ENCODE measurements around the gene SMCO2. TPM values are rescaled to one million over a fixed set of nuclear protein-coding genes. Genes with fewer than 3 reads are reported as not detected.

Gene SMCO2
- total RNA-seq, 5 donors from 2014 or later (not counting 1 experiment from before 2014, with no cell fraction given): not detected

DNA sequence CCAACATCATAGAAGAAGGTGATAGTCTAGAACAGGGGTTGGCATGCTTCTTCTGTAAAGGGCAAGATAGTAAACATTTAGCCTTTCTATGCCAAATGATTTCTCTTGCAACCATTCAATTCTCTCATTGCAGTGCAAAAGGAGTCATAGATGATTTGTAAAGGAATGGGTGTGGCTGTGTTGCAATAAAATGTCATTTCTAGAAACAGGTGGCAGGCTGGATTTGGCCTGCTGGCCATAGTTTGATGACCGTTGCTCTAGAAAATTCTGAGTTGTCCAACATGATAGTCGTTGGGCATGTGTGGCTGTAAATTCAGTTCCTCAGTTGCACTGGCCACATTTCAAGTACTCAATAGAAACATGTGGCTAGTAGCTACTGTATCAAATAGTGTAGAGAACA, 21.7 kb downstream of the SMCO2 start:
- Mint-ChIP-seq H3K4me1 (peaks cover 11 to 18% (median 12%) of the 10 kb centered on the region in 3 donors), H3K36me3 (no peaks in the 10 kb centered on the region), H3K9me3 (no peaks in the 10 kb centered on the region), H3K4me3 (no peak overlapping the region), H3K27me3 (peaks cover 0 to 3% of the 10 kb centered on the region in 2 donors), H3K27ac (no peak overlapping the region)
- Histone ChIP-seq H3K4me3 (ENCODE audit: control insufficient read depth in 1 of 2, extremely low read depth in 1 of 2, low read length in 1 of 2) (no peak overlapping the region), H3K9me3 (no peaks in the 10 kb centered on the region), H3K36me3 (ENCODE audit: control insufficient read depth in 2 of 2, extremely low read depth in 1 of 2, insufficient read depth in 1 of 2, low read length in 1 of 2) (no peaks in the 10 kb centered on the region), H3K27me3 (replicated peaks in 1 of 2; ENCODE audit: control insufficient read depth in 2 of 2, extremely low read depth in 1 of 2, insufficient read depth in 2 of 2, low read length in 1 of 2) (no peaks in the 10 kb centered on the region), H3K4me1 (ENCODE audit: control insufficient read depth in 1 of 2, extremely low read depth in 1 of 2, insufficient read depth in 2 of 2, low read length in 2 of 2) (peaks cover 0 to 16% of the 10 kb centered on the region in 2 experiments), H3K27ac (ENCODE audit: low read length) (no peak overlapping the region)
- ATAC-seq (replicated peaks in 1 of 4) (no peak), DNase-seq (no peak)
- CTCF ChIA-PET: no interaction called here
- WGBS (ENCODE audit: insufficient coverage): no CpG with 5 or more reads among the region's 2 CpGs
- POLR2A ChIA-PET: no interaction called here

GRCh38 chr12:27469176-27469736, 22.7 kb downstream of the SMCO2 start:
- Histone ChIP-seq H3K9me3 (no peaks in the 10 kb centered on the region), H3K27me3 (replicated peaks in 1 of 2; ENCODE audit: control insufficient read depth in 2 of 2, extremely low read depth in 1 of 2, insufficient read depth in 2 of 2, low read length in 1 of 2) (no peaks in the 10 kb centered on the region), H3K27ac (ENCODE audit: low read length) (no peak overlapping the region), H3K4me3 (ENCODE audit: control insufficient read depth in 1 of 2, extremely low read depth in 1 of 2, low read length in 1 of 2) (no peak overlapping the region), H3K4me1 (ENCODE audit: control insufficient read depth in 1 of 2, extremely low read depth in 1 of 2, insufficient read depth in 2 of 2, low read length in 2 of 2) (peaks cover 0 to 22% of the 10 kb centered on the region in 2 experiments), H3K36me3 (ENCODE audit: control insufficient read depth in 2 of 2, extremely low read depth in 1 of 2, insufficient read depth in 1 of 2, low read length in 1 of 2) (no peaks in the 10 kb centered on the region)
- Mint-ChIP-seq H3K4me3 (no peak overlapping the region), H3K36me3 (no peaks in the 10 kb centered on the region), H3K9me3 (no peaks in the 10 kb centered on the region), H3K4me1 (peaks cover 15 to 25% (median 16%) of the 10 kb centered on the region in 3 donors), H3K27me3 (no peaks in the 10 kb centered on the region), H3K27ac (no peak overlapping the region)
- CTCF ChIA-PET: no interaction called here
- ATAC-seq (replicated peaks in 1 of 4) (no peak), DNase-seq (no peak)
- 0% methylated on average over 1 of the region's 1 CpG for WGBS (ENCODE audit: insufficient coverage)
- POLR2A ChIA-PET: no interaction called here

DNA sequence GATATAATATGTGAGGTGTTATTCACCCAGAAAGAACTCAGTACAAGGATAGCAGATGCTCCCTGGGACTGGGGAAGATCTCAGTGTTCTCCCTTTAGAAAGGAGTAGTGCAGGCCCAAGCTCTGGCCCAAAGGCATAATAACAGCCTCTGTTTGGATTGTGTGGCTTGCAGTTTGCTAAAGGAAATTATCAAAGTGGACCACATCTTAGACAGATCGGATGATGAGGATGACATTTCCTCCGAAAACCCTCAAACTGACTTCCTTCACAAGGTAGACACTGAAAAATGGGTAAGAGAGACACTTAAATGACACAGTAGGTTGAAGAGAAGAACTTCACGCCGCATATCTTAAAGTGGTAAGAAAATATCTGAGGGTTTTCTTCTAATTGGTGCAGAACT, 26.1 kb downstream of the SMCO2 start:
- 20% methylated on average over 2 of the region's 4 CpGs for WGBS (ENCODE audit: insufficient coverage)
- H3K36me3 ChIP-seq (ENCODE audit: control insufficient read depth in 2 of 2, extremely low read depth in 1 of 2, insufficient read depth in 1 of 2, low read length in 1 of 2): no peaks in the 10 kb centered on the region
- H3K27ac Mint-ChIP-seq: no peak overlapping the region
- CTCF ChIA-PET: no interaction called here
- H3K27ac ChIP-seq (ENCODE audit: low read length): no peak overlapping the region
- ATAC-seq (replicated peaks in 1 of 4) (peak in 2 of 4 experiments; percentile 43 to 45), DNase-seq (no peak)
- no peaks in the 10 kb centered on the region for H3K27me3 ChIP-seq (replicated peaks in 1 of 2; ENCODE audit: control insufficient read depth in 2 of 2, extremely low read depth in 1 of 2, insufficient read depth in 2 of 2, low read length in 1 of 2)
- H3K9me3 Mint-ChIP-seq: peaks cover 14 to 24% (median 16%) of the 10 kb centered on the region in 3 donors
- POLR2A ChIA-PET: no interaction called here
- peaks cover 0 to 27% of the 10 kb centered on the region in 2 experiments for H3K4me1 ChIP-seq (ENCODE audit: control insufficient read depth in 1 of 2, extremely low read depth in 1 of 2, insufficient read depth in 2 of 2, low read length in 2 of 2)
- H3K9me3 ChIP-seq: no peaks in the 10 kb centered on the region
- peaks cover 15 to 25% (median 16%) of the 10 kb centered on the region in 3 donors for H3K4me1 Mint-ChIP-seq
- H3K4me3 Mint-ChIP-seq: no peak overlapping the region
- no peaks in the 10 kb centered on the region for H3K27me3 Mint-ChIP-seq
- H3K4me3 ChIP-seq (ENCODE audit: control insufficient read depth in 1 of 2, extremely low read depth in 1 of 2, low read length in 1 of 2): no peak overlapping the region
- peaks cover 9% of the 10 kb centered on the region for H3K36me3 Mint-ChIP-seq

DNA sequence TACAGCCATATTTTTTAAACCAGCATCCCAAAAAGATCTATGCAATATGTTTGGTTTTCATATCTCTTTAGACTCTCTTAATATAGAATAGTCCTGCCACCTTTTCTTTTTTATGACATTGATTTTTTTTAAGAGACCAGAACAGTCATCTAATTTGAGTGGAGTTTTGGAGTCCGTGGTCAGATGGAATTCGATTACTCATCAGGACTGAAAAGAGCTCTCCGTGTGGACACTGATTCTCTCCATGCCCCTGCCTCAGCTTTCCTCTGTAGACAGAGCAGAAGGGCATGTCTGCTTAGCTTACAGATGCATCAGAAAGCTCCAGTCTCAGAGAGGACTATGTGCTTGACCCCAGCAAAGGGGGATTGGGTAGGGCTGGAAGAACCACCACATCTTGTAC, 27.8 kb downstream of the SMCO2 start:
- peaks cover 14% of the 10 kb centered on the region for H3K36me3 Mint-ChIP-seq
- peaks cover 20 to 33% (median 22%) of the 10 kb centered on the region in 3 donors for H3K9me3 Mint-ChIP-seq
- H3K4me1 ChIP-seq (ENCODE audit: control insufficient read depth in 1 of 2, extremely low read depth in 1 of 2, insufficient read depth in 2 of 2, low read length in 2 of 2): peaks cover 0 to 22% of the 10 kb centered on the region in 2 experiments
- no peak overlapping the region for H3K27ac Mint-ChIP-seq
- no peak overlapping the region for H3K27ac ChIP-seq (ENCODE audit: low read length)
- ATAC-seq (replicated peaks in 1 of 4): no peak
- DNase-seq: no peak
- peaks cover 0 to 3% of the 10 kb centered on the region in 2 experiments for H3K27me3 ChIP-seq (replicated peaks in 1 of 2; ENCODE audit: control insufficient read depth in 2 of 2, extremely low read depth in 1 of 2, insufficient read depth in 2 of 2, low read length in 1 of 2)
- POLR2A ChIA-PET: no interaction called here
- H3K27me3 Mint-ChIP-seq: no peaks in the 10 kb centered on the region
- no peaks in the 10 kb centered on the region for H3K9me3 ChIP-seq
- H3K4me1 Mint-ChIP-seq: peaks cover 14 to 23% (median 14%) of the 10 kb centered on the region in 3 donors
- no peak overlapping the region for H3K4me3 ChIP-seq (ENCODE audit: control insufficient read depth in 1 of 2, extremely low read depth in 1 of 2, low read length in 1 of 2)
- CTCF ChIA-PET: no interaction called here
- H3K36me3 ChIP-seq (ENCODE audit: control insufficient read depth in 2 of 2, extremely low read depth in 1 of 2, insufficient read depth in 1 of 2, low read length in 1 of 2): no peaks in the 10 kb centered on the region
- whole genome bisulfite sequencing (ENCODE audit: insufficient coverage): 80% methylated on average over 1 of the region's 3 CpGs
- no peak overlapping the region for H3K4me3 Mint-ChIP-seq

- no peak for ATAC-seq (replicated peaks in 1 of 4)
- Histone ChIP-seq H3K27ac (ENCODE audit: low read length) (no peak overlapping the region), H3K36me3 (ENCODE audit: control insufficient read depth in 2 of 2, extremely low read depth in 1 of 2, insufficient read depth in 1 of 2, low read length in 1 of 2) (no peaks in the 10 kb centered on the region), H3K9me3 (no peaks in the 10 kb centered on the region), H3K27me3 (replicated peaks in 1 of 2; ENCODE audit: control insufficient read depth in 2 of 2, extremely low read depth in 1 of 2, insufficient read depth in 2 of 2, low read length in 1 of 2) (peaks cover 0 to 3% of the 10 kb centered on the region in 2 experiments), H3K4me3 (ENCODE audit: control insufficient read depth in 1 of 2, extremely low read depth in 1 of 2, low read length in 1 of 2) (no peak overlapping the region), H3K4me1 (ENCODE audit: control insufficient read depth in 1 of 2, extremely low read depth in 1 of 2, insufficient read depth in 2 of 2, low read length in 2 of 2) (peaks cover 0 to 21% of the 10 kb centered on the region in 2 experiments)
- POLR2A ChIA-PET: interaction anchor here in 1 of 2 donors (0.6 kb wide), 1 partner anchor 58 kb away, joined by 4 read pairs; no protein-coding TSS in a partner anchor
- Mint-ChIP-seq H3K9me3 (peaks cover 20 to 33% (median 22%) of the 10 kb centered on the region in 3 donors), H3K4me1 (peaks cover 11 to 17% (median 13%) of the 10 kb centered on the region in 3 donors), H3K27ac (no peak overlapping the region), H3K27me3 (no peaks in the 10 kb centered on the region), H3K36me3 (peaks cover 14% of the 10 kb centered on the region), H3K4me3 (no peak overlapping the region)
- DNase-seq: no peak
- CTCF ChIA-PET: interaction anchor here in 1 of 2 donors (0.7 kb wide), 1 partner anchor 1050 kb away, joined by 5 read pairs; no protein-coding TSS in a partner anchor
Measured at GRCh38 chr12:27477049-27477448, 30.5 kb downstream of the SMCO2 start.

DNA sequence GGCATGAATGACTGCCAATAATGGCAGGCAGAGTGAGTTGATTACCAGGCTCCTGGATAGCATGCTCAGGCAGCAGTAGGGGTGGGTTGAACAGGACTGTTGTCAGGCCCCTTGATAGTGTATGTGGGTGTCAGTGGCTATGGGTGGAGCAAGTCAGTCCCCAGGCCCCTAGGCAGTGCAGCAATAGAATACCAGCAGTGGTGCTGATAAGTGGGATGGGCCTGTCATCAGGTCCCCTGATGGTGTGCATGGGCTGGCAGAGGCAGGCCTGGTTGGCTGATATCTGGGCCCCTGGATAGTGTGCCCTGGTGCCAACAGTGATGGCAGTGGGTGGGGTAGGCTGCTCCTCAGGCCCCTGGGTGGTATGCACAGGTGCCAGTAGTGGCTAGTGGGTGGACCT, 32.4 kb downstream of the SMCO2 start:
- CTCF ChIA-PET: no interaction called here
- H3K27ac ChIP-seq (ENCODE audit: low read length): no peak overlapping the region
- POLR2A ChIA-PET: no interaction called here
- Mint-ChIP-seq H3K36me3 (peaks cover 14% of the 10 kb centered on the region), H3K9me3 (peaks cover 20 to 33% (median 22%) of the 10 kb centered on the region in 3 donors), H3K4me3 (no peak overlapping the region), H3K27ac (no peak overlapping the region), H3K27me3 (no peaks in the 10 kb centered on the region), H3K4me1 (no peaks in the 10 kb centered on the region)
- ATAC-seq (replicated peaks in 1 of 4) (no peak), DNase-seq (no peak)
- H3K9me3 ChIP-seq: no peaks in the 10 kb centered on the region
- no peak overlapping the region for H3K4me3 ChIP-seq (ENCODE audit: control insufficient read depth in 1 of 2, extremely low read depth in 1 of 2, low read length in 1 of 2)
- peaks cover 0 to 3% of the 10 kb centered on the region in 2 experiments for H3K27me3 ChIP-seq (replicated peaks in 1 of 2; ENCODE audit: control insufficient read depth in 2 of 2, extremely low read depth in 1 of 2, insufficient read depth in 2 of 2, low read length in 1 of 2)
- peaks cover 0 to 4% of the 10 kb centered on the region in 2 experiments for H3K4me1 ChIP-seq (ENCODE audit: control insufficient read depth in 1 of 2, extremely low read depth in 1 of 2, insufficient read depth in 2 of 2, low read length in 2 of 2)
- H3K36me3 ChIP-seq (ENCODE audit: control insufficient read depth in 2 of 2, extremely low read depth in 1 of 2, insufficient read depth in 1 of 2, low read length in 1 of 2): no peaks in the 10 kb centered on the region
